ENCODE measurements around the gene NFATC2.
A peak's percentile ranks its signal among the peaks of the same experiment; 100 is the strongest.

NFATC2 gene

GRCh38 chr20:51409192-51409880 is 133.2 kb downstream of the NFATC2 start:
- no peak for DNase-seq

DNA sequence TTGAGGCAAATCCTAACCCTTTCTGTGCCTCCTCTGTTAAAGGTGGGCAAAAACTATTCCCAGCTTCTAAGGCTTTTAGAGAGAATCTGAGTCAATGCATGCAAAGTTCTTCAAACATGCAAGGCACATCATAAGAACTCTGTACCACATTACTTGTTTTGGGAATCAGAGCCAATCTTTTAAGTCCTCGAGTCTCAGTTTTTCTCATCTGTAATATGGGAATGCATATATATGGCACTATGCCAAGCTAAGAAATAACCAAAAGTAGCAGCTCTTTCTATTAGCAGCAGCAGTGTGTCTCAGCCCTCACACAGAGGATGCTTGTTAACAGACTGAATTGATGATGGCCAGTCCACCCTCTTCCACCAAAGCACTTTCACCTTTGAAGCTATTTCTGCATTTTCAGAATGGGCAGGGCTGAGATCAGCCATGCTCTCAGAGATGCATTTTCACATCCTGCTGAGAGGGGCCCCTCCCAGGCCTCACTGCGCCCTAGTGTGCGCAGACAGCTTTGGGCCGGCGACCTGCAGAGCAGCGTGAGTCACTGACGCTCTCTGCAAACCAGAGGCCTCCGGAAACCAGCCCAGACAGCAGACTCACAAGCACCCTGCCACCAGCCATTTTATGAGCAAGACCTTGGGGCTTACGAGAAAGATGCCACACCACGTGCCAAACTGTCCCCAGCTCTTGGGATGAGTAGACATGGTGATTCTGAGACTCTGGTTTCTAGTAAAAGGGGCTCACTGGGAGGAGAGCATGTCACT is 138.0 kb downstream of the NFATC2 start:
- peak; percentile 96 for DNase-seq

DNA sequence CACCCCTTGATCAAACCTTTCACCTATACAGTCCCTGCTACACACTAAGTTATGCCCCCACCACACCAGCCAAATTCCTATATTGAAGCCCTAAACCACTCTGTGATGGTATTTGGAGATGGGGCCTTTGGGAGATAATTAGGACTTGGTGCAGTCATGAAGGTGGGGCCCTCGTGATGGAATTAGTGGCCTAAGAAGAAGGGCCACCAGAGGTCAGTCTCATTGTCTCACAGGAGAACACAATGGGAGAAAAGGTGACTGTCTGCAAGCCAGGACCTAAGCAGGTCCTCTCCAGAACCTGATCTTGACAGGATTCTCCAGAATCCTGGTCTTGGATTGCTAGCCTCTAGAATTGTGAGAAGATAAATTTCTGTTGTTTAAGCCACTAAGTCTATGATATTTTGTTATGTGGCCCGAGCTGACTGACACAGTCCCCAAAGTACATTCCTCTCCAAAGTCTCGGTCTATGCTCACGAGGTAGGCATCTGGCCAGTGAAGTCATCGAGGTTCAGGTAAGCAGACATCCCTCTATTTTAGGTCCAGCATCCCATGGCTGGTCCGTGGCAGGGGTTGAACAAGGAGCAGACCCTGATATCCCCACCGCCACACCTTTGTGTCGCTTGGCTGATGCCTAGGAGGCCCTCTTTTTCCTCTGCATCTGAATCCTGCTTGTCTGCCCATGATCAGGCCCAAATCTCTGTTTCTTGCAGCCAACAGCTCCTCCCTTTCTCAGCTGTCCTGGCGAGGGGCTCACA is 138.9 kb downstream of the NFATC2 start:
- DNase-seq = no peak

DNA sequence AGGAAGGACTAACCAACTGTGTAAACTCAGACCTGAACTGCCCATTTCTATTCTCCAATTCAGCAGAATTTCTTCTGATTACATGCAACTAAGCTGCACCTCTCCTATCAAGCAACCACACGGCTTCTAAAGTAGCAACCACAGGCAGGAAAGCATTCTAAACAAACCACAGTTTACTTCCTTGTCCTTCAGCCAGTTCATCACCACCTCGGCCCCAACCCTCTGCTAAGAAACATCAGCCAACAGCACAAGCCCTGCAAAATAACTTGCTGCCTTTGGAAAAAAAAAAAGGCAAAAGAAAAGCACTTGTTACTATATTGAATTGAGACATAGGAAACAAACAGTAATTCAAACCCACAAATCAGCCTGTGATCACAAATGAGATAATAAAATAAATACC is 140.3 kb downstream of the NFATC2 start:
- DNase-seq = no peak

DNA sequence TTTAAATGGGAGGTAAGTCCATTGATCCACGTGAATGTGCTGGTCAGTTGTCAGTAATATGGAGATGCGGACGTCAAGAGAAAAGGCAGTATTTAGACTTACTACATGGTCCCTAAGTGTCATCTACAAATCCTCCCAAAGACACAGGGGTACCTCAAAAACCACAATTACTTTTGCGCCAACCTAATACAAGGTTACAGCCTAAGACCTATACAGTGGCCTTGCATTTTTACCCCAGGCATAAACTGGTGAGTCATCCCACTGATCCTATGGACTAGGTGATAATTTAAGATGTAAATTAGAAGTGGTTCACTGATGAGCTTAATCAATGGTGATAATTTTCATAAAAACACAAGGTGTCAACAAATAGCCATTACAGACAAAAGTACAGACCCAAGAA is 141.0 kb downstream of the NFATC2 start:
- no peak for DNase-seq

- DNase-seq = no peak
Observed at GRCh38 chr20:51400051-51400926, 142.2 kb downstream of the NFATC2 start.

GRCh38 chr20:51399006-51399890 is 143.3 kb downstream of the NFATC2 start:
- DNase-seq = peak; percentile 71

DNA sequence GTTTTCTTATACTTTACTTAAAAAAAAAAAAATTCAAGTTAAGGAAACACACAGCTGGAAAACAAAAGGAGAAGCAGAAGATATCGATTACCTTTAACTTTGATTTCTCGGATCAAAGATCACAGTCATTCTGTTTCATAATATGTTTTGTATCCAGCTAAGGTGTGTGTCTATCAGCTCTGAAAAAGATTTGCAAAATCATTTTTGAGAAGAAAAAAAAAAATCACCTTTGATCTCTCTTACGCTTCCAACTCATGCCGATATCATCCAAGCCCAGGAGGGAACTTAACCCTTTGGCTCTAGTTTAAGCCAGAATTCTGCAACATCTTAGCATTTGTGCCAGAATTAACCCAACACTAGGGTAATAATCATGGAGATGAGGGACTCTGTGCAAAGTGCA is 144.0 kb downstream of the NFATC2 start:
- DNase-seq = no peak

DNA sequence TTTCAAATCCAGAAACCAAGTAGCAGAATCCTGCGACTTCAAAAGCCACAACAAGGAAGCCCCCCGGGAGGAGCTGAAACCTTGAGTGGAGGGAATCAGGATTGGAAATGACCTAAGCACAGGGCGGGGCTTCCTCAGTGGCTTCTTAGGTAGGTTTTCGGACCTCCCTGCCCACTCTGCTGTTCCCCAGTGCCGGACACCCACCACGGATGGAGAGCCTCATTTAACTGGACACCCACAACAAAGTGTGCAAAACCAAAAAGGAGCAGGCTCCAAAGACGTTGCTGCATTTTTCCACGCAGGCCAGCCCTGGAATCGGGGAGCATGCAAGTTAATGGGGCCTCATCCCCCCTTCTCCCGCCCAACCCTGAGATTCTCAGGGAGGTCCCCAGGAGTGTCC is 144.4 kb downstream of the NFATC2 start:
- DNase-seq = no peak

GRCh38 chr20:51397137-51397536 is 145.4 kb downstream of the NFATC2 start:
- no peak for DNase-seq

- no peak for DNase-seq
Observed at GRCh38 chr20:51396365-51396909, 146.1 kb downstream of the NFATC2 start.

DNA sequence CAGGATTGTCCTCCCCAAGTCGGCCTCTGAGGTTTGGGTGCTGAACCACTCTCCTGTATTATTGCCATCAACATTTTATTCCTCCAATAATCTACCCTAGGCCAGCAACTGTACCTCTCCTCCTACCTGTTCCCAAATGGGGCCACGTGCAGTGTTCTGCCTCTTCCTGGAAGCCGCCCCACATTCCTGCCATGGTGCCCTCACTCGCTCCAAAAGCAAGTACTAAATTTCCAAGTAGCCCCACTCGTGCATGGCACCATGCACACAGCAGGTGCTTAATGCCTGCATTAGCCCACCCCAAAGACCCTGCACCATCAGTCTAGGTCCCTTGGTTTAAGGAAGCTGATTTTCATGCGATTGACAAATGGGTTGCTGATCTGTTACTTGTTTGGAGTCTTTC is 147.8 kb downstream of the NFATC2 start:
- DNase-seq = no peak

DNA sequence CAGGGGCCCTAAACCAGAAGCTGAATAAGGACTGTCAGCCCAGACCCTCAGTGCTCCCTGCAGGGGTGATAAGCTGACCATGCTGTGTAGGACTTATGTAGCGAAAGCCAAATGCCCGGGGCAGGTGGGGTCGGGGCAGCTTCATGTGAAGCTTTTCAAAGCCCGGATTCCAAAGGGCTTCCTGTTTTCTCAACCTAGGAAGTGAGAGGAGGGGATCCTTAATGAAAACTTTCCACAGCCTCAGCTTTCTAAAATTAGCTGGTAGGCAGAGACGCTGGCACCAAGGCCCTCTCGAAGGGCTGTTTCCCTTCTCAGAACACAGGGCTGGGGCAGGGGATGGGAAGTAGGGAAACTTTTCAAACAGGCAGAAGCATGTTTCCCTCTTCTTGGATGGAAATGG is 148.9 kb downstream of the NFATC2 start:
- no peak for DNase-seq

DNA sequence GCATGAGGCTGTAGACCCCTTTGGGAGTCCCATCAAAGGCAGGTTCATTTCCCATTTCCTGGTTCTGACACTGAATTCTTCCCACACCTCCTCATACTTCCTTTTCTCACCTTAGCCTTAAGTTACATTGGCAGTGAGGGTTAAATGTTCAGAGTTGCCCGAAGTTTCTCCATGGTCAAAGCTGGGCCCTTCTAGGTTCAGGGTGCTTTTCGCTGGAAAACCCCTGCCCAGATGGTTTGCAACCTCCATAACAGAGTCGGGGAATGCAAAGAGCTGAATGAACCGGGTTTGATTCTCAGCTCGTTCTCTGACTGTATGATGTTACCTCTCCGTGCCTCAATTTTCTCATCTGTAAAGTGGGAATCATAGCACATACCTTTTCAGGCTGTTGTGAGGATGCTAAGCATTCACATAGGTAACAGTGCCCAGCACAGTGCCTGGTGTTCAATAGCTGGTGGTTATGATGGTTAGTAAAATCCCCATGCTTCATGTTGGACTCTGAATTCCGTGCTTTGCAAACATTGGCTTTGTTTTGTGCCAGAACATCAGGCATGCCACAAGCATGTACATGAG is 149.8 kb downstream of the NFATC2 start:
- no peak for DNase-seq

- no peak for DNase-seq
Observed at GRCh38 chr20:51391926-51392325, 150.6 kb downstream of the NFATC2 start.

GRCh38 chr20:51389543-51390264 is 152.8 kb downstream of the NFATC2 start:
- no peak for DNase-seq

DNA sequence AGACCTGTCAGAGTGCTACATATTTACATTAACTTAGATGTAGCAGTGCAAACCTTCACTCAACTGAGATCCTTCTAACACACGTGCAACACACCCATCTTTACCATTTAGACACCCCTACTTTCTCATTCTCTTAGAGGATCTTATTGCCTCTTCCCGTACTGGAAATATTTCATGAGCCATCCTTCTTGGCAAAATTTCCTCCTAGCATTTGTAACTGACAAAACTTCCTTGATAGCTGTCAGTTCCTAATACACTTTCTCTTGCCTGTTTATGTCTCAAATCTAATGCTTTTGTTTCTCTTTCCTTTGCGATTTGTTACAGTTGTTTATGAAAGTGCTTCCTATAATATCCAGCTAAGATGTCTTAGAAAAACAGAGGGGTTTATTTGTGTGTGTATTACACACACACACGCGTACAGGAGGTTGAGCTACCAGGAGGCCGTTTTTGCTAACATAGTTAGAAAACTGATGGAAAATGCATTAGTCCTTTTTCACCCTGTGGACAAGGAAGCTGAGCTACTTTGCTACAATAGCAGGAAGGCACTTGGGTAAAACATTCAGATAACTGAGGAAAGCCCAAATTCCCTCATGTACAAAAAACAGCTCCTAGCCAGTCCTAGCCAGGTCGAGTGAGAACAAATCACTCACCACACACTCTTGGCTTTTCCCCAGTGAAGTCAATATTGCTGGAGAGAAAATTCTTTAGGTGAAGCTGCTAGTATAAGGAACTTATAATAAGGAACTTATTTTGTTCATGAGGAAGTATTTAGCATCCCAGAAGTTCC is 153.6 kb downstream of the NFATC2 start:
- no peak for DNase-seq

- no peak for DNase-seq
Observed at GRCh38 chr20:51388227-51388626, 154.3 kb downstream of the NFATC2 start.

GRCh38 chr20:51387125-51387875 is 155.2 kb downstream of the NFATC2 start:
- DNase-seq = no peak

Data from islet precursor cell (in vitro differentiated cells).